OCI-LY7 (cell line): ENCODE results near the gene COPZ1. TPM values are rescaled to one million over a fixed set of nuclear protein-coding genes. Genes with fewer than 3 reads are reported as not detected.

ENCODE experiments used
- BruUV-seq: library from RNA; stranded (reverse); fragments of 400-500 nt; replicated peaks from 2 replicates; lab custom pipeline; 2021; lab: Mats Ljungman, UMichigan
- CTCF ChIA-PET: fragments of 300-600 bp; sonication (Branson Sonifier 250); formaldehyde crosslinking; loops from one replicate; lab custom pipeline; 2022; ENCODE audit warnings: antibody characterized with exemption; ENCODE audit not compliant: unreplicated experiment; lab: Charles Lee
- POLR2A ChIA-PET: fragments of 300-600 bp; sonication (Branson Sonifier 250); formaldehyde crosslinking; loops from one replicate; lab custom pipeline; 2022; ENCODE audit warnings: antibody characterized with exemption; lab: Charles Lee
- DNase-seq: peaks from one replicate; pipeline ENCODE4 v3.0.0-alpha.2; 2015; ENCODE audit warnings: low spot score
- H2AFZ ChIP-seq: fragments of 200-600 bp; sonication (generic), shearing (Covaris generic); 2 replicates; pipeline ENCODE4 v1.6.1; 2014; ENCODE audit warnings: mild to moderate bottlenecking, antibody characterized with exemption, low read length, moderate library complexity
- H3K27ac ChIP-seq: fragments of 200-600 bp; sonication (generic); 2 replicates; pipeline ENCODE4 v1.5.1; 2014; ENCODE audit warnings: mixed run types, low read depth, mild to moderate bottlenecking, moderate library complexity, low read length, inconsistent platforms; ENCODE audit not compliant: poor library complexity, severe bottlenecking
- H3K36me3 ChIP-seq: fragments of 200-600 bp; sonication (generic); 2 replicates; pipeline ENCODE4 v1.6.1; 2014; ENCODE audit warnings: mild to moderate bottlenecking, antibody characterized with exemption, low read length, moderate library complexity, mixed read lengths; ENCODE audit not compliant: insufficient read depth
- H3K4me1 ChIP-seq: fragments of 200-600 bp; sonication (generic); 2 replicates; pipeline ENCODE4 v1.5.1; 2014; ENCODE audit warnings: mild to moderate bottlenecking, low read length; ENCODE audit not compliant: insufficient read depth, poor library complexity, severe bottlenecking
- H3K4me2 ChIP-seq: fragments of 200-600 bp; sonication (generic); 2 replicates; pipeline ENCODE4 v1.6.1; 2014; ENCODE audit warnings: mild to moderate bottlenecking, low read length
- H3K4me3 ChIP-seq: fragments of 200-600 bp; sonication (generic); 2 replicates; pipeline ENCODE4 v1.5.1; 2014; ENCODE audit warnings: mild to moderate bottlenecking, low read depth, low read length; ENCODE audit not compliant: poor library complexity, severe bottlenecking
- H3K79me2 ChIP-seq: fragments of 200-600 bp; sonication (generic); 2 replicates; pipeline ENCODE4 v1.6.1; 2016; ENCODE audit warnings: low read depth, mild to moderate bottlenecking, low read length, moderate library complexity, mixed read lengths; ENCODE audit not compliant: insufficient read depth
- H3K9me2 ChIP-seq: fragments of 200-600 bp; sonication (generic); 2 replicates; pipeline ENCODE4 v1.6.1; 2016; ENCODE audit warnings: mild to moderate bottlenecking, low read length, mixed read lengths; ENCODE audit not compliant: insufficient read depth
- H3K9me3 ChIP-seq: fragments of 200-600 bp; sonication (generic); 2 replicates; pipeline ENCODE4 v1.6.1; 2014; ENCODE audit warnings: mild to moderate bottlenecking, mixed run types, low read length, mixed read lengths
- H4K20me1 ChIP-seq: fragments of 200-600 bp; sonication (generic); 2 replicates; pipeline ENCODE4 v1.6.1; 2014; ENCODE audit warnings: mild to moderate bottlenecking, antibody characterized with exemption, low read length, moderate library complexity, mixed read lengths; ENCODE audit not compliant: insufficient read depth
- EZH2phosphoT487 ChIP-seq: fragments of 200-600 bp; sonication (generic); IDR thresholded peaks from 2 replicates; pipeline ENCODE4 v1.6.1; 2018; ENCODE audit warnings: low read depth, borderline replicate concordance, mild to moderate bottlenecking, mixed run types, antibody characterized with exemption, low read length, moderate library complexity, mixed read lengths
- intact Hi-C: fragments of 100-400 bp; cut with micrococcal nuclease; formaldehyde crosslinking; loops from one replicate; pipeline ENCODE4 v1.10.0; 2022; ENCODE audit not compliant: unreplicated experiment
- total RNA-seq, 2 experiments: library from RNA; depleted of rRNA in 1 of 2; stranded (reverse); fragments of >200 nt in 1 of 2; shearing (Covaris generic) in 1 of 2; gene quantifications; 2 replicates each; pipeline ENCODE4 v1.2.3, GENCODE V29; 2014 to 2022
- TF ChIP-seq, protein P1 (sequence below): fragments of 200-600 bp; sonication (generic); conservative IDR thresholded peaks from 2 replicates; pipeline ENCODE4 v1.5.1; 2014; ENCODE audit warnings: mild to moderate bottlenecking, antibody characterized with exemption, low read length, moderate library complexity, mixed read lengths

COPZ1 gene
- total RNA-seq, 2 experiments from 2014 or later = 86.0 to 121 TPM

DNA sequence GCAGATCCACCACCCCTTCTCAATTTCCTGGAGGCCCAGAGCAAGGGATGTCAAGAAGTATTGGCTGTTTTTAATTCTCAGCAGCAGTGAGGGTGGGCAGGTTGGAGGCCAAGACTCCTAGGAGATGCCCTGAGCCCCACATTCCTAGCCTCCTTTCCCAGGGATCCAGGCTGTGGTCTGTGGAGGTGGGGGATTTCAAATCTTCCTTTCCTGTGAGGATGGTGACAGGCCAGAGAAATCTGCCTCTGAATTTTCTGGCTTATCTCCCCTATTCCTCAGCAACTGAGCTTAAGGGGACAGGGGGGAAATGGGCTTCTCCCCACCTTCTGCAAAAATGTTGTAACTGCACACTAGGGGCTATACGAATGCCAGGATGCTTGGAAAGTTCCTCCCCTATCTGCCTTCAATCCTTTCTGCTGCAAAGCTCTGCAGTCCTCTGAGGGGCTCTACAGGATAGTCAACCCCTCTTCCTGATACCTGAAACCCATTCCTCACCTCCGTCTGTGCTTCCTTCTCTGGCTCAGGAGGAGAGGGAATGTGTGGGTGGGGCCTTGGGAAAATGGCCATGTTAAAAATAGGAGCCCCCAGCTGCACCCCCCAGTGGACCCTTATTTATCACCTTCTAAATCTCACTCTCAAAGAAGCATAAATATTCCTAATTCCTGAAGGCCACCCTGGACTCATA, 32.7 kb downstream of the COPZ1 start:
- intact Hi-C loops = loop anchor here (2.0 to 10.0 kb wide), 2 partner anchors 71 to 343 kb away; no protein-coding TSS in a partner anchor
- ChIA-PET CTCF (interaction anchor here (0.6 to 1.2 kb wide), 4 partner anchors 11 to 77 kb away, joined by 3 to 5 read pairs (median 3); partner anchors contain the start of genes CBX5, COPZ1 and HNRNPA1), POLR2A (interaction anchor here (0.8 to 1.3 kb wide), 6 partner anchors 14 to 139 kb away, joined by 3 to 5 read pairs (median 4); partner anchors contain the start of genes CBX5 and HNRNPA1)
- DNase-seq = no peak
- Histone ChIP-seq H2AFZ (peak overlapping the region; percentile 62; the same call in 1 of the 2 replicates), H3K4me2 (peak overlapping the region; percentile 99), H3K79me2 (no peaks in the 10 kb centered on the region), H3K4me1 (peaks cover 35% of the 10 kb centered on the region), H4K20me1 (no peaks in the 10 kb centered on the region), H3K4me3 (peak overlapping the region; percentile 74), H3K27ac (peak overlapping the region; percentile 68), H3K9me2 (no peaks in the 10 kb centered on the region), H3K9me3 (no peaks in the 10 kb centered on the region), H3K36me3 (no peaks in the 10 kb centered on the region)
- TF ChIP-seq EZH2phosphoT487 = no peak
- TF ChIP-seq, protein P1, sequence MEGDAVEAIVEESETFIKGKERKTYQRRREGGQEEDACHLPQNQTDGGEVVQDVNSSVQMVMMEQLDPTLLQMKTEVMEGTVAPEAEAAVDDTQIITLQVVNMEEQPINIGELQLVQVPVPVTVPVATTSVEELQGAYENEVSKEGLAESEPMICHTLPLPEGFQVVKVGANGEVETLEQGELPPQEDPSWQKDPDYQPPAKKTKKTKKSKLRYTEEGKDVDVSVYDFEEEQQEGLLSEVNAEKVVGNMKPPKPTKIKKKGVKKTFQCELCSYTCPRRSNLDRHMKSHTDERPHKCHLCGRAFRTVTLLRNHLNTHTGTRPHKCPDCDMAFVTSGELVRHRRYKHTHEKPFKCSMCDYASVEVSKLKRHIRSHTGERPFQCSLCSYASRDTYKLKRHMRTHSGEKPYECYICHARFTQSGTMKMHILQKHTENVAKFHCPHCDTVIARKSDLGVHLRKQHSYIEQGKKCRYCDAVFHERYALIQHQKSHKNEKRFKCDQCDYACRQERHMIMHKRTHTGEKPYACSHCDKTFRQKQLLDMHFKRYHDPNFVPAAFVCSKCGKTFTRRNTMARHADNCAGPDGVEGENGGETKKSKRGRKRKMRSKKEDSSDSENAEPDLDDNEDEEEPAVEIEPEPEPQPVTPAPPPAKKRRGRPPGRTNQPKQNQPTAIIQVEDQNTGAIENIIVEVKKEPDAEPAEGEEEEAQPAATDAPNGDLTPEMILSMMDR = peak; percentile 32
- BruUV-seq = no TSS peak

DNA sequence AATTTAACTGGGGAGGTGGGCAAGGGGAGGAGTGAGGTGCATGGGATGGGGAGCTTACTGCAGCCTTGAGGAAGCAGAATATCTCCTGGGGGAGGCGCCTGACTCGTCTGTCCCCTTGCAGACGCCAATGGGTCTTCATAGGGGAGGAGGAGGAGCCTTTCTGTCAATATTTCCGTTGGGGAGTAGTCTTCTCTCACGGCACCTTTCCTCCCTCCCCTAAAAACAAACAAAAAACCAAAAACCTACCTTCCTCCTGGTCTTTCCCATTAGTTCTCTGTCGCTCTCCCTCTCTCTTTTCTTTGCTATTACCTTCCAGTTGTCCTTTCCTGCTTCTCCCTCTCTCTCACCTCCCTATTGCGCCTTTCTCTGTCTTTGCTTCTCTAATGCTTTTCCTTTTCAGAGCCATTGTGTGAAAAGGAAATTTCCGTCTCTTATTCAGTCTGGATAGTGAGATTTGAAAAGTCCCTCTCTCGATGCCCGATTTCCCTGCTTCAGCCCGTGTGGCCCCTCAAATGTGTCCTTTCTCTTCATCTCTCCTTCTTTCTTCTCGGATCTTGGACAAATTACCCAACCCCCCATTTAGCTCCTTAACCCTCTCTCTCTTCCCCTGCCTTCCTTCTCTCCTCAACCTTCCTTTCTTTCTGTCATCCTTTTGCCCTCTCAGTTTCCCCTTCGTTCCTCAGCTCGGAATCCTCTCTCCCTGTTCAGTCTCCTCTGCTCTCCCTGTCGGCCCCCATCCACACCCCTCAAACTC, 33.4 kb downstream of the COPZ1 start:
- TF ChIP-seq, protein P1 = no peak; the same call in 1 of the 2 replicates
- no peak for TF ChIP-seq EZH2phosphoT487
- Histone ChIP-seq H2AFZ (peak overlapping the region; percentile 62), H3K79me2 (no peaks in the 10 kb centered on the region), H3K9me3 (no peaks in the 10 kb centered on the region), H3K27ac (peak overlapping the region; percentile 68), H3K9me2 (no peaks in the 10 kb centered on the region), H4K20me1 (no peaks in the 10 kb centered on the region), H3K4me2 (peak overlapping the region; percentile 99), H3K4me3 (peak overlapping the region; percentile 74), H3K4me1 (peaks cover 40% of the 10 kb centered on the region), H3K36me3 (no peaks in the 10 kb centered on the region)
- ChIA-PET CTCF (interaction anchor here (0.6 to 1.2 kb wide), 6 partner anchors 7 to 142 kb away, joined by 3 to 6 read pairs (median 4); partner anchors contain the start of genes CBX5, COPZ1 and HNRNPA1), POLR2A (interaction anchor here (0.5 to 1.6 kb wide), 20 partner anchors 12 to 341 kb away, joined by 3 to 6 read pairs (median 4); partner anchors contain the start of genes CBX5 and HNRNPA1)
- TSS peak; percentile 96 for BruUV-seq
- intact Hi-C loops = loop anchor here (2.0 to 10.0 kb wide), 2 partner anchors 72 to 344 kb away; no protein-coding TSS in a partner anchor
- peak; percentile 64 for DNase-seq
